Activated CD8-positive, alpha-beta T cell treated with anti-CD3 and anti-CD28 coated beads for 36 hours (primary cell): ENCODE results near the gene HELT. TPM values are rescaled to one million over a fixed set of nuclear protein-coding genes. Genes with fewer than 3 reads are reported as not detected.

ENCODE experiments used
- ATAC-seq: fragments of 200-7000 bp; cut with Tn5 transposase; one replicate; pipeline ENCODE4 v1.10.0; 2021; ENCODE audit warnings: mild to moderate bottlenecking, moderate library complexity
- CTCF ChIA-PET: fragments of 350-600 bp; sonication (Branson Sonifier 250); formaldehyde crosslinking; loops from one replicate; lab custom pipeline; 2021; ENCODE audit warnings: antibody characterized with exemption; lab: Charles Lee
- POLR2A ChIA-PET: fragments of 350-600 bp; sonication (Branson Sonifier 250); formaldehyde crosslinking; loops from one replicate; lab custom pipeline; 2021; ENCODE audit warnings: antibody characterized with exemption; lab: Charles Lee
- DNase-seq: peaks from one replicate; pipeline ENCODE4 v3.0.0-alpha.2; 2020
- H3K27ac Mint-ChIP-seq: one replicate; pipeline ENCODE4 v1.8.0; 2021; ENCODE audit warnings: mild to moderate bottlenecking, mixed read lengths
- H3K27me3 Mint-ChIP-seq: one replicate; pipeline ENCODE4 v1.8.0; 2021; ENCODE audit warnings: mixed read lengths
- H3K36me3 Mint-ChIP-seq: one replicate; pipeline ENCODE4 v1.8.0; 2021; ENCODE audit warnings: low read depth, mixed read lengths
- H3K4me1 Mint-ChIP-seq: one replicate; pipeline ENCODE4 v1.8.0; 2021; ENCODE audit warnings: low read depth, mixed read lengths
- H3K4me3 Mint-ChIP-seq: one replicate; pipeline ENCODE4 v1.8.0; 2021; ENCODE audit warnings: mild to moderate bottlenecking, moderate library complexity, mixed read lengths
- H3K9me3 Mint-ChIP-seq: one replicate; pipeline ENCODE4 v1.8.0; 2021; ENCODE audit warnings: mixed read lengths
- intact Hi-C: fragments of 100-400 bp; cut with micrococcal nuclease; formaldehyde crosslinking; loops from one replicate; pipeline ENCODE4 v1.10.0; 2022
- total RNA-seq, 2 experiments: library from RNA; stranded (reverse); gene quantifications; one replicate each; pipeline ENCODE4 v1.2.3, GENCODE V29; 2021
- TF ChIP-seq, protein P1 (sequence below): fragments of 200-600 bp; IDR thresholded peaks from one replicate; pipeline ENCODE4 v1.8.0; 2022; ENCODE audit warnings: antibody characterized with exemption, mild to moderate bottlenecking

Gene HELT
- total RNA-seq, 2 experiments from 2014 or later, result not detected

DNA sequence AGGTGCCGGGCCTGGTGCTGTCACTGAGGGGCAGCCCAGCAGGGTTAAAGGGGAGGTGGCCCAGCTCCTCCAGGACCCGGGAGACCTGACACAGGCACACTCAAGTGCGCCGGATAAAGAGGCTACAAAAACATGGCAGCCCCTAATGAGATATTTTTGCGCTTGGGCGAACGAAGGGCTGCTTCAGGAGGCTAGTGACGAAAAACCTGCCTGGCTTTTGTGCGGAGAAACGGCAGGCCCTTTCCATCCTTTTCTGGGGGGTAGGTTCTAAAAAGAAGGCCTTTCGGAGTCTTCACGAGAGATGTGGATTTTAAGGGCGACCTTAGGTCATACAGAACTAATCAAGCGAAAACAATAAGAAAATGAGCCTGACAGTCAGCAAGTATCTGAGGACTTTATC lies 35.5 kb downstream of the HELT start:
- DNase-seq (no peak), ATAC-seq (no peak)
- intact Hi-C loops, result no loop called here
- no peaks in the 10 kb centered on the region for H3K36me3 Mint-ChIP-seq
- TF ChIP-seq, protein P1, sequence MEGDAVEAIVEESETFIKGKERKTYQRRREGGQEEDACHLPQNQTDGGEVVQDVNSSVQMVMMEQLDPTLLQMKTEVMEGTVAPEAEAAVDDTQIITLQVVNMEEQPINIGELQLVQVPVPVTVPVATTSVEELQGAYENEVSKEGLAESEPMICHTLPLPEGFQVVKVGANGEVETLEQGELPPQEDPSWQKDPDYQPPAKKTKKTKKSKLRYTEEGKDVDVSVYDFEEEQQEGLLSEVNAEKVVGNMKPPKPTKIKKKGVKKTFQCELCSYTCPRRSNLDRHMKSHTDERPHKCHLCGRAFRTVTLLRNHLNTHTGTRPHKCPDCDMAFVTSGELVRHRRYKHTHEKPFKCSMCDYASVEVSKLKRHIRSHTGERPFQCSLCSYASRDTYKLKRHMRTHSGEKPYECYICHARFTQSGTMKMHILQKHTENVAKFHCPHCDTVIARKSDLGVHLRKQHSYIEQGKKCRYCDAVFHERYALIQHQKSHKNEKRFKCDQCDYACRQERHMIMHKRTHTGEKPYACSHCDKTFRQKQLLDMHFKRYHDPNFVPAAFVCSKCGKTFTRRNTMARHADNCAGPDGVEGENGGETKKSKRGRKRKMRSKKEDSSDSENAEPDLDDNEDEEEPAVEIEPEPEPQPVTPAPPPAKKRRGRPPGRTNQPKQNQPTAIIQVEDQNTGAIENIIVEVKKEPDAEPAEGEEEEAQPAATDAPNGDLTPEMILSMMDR, result no peak
- H3K9me3 Mint-ChIP-seq, result no peaks in the 10 kb centered on the region
- no peak overlapping the region for H3K27ac Mint-ChIP-seq
- ChIA-PET POLR2A (no interaction called here), CTCF (no interaction called here)
- peaks cover 13% of the 10 kb centered on the region for H3K27me3 Mint-ChIP-seq
- H3K4me1 Mint-ChIP-seq, result no peaks in the 10 kb centered on the region
- no peak overlapping the region for H3K4me3 Mint-ChIP-seq

DNA sequence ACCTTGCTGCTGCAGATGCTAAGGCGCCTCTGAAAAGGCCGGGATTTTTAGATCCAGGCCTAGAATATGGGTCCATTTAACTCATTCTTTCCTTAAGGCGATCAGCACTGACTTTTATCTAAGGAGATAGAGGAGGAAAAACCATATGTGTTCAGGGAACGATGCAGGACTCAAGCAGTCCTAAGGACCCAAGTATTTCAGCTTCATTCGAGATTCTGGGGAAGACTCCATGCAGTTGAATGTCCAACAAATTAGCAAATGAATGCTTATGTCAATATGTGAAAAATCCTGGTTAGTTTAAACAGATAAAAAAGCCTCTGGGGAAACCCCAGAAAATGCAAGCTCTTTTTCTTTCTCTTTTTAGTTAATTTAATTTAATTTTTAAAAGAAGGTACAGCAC lies 36.0 kb downstream of the HELT start:
- Mint-ChIP-seq H3K4me1 (no peaks in the 10 kb centered on the region), H3K36me3 (no peaks in the 10 kb centered on the region), H3K27ac (no peak overlapping the region), H3K4me3 (no peak overlapping the region), H3K9me3 (no peaks in the 10 kb centered on the region), H3K27me3 (peaks cover 14% of the 10 kb centered on the region)
- POLR2A ChIA-PET, result no interaction called here
- intact Hi-C loops, result no loop called here
- TF ChIP-seq, protein P1, result no peak
- ATAC-seq (no peak), DNase-seq (no peak)
- CTCF ChIA-PET, result no interaction called here

DNA sequence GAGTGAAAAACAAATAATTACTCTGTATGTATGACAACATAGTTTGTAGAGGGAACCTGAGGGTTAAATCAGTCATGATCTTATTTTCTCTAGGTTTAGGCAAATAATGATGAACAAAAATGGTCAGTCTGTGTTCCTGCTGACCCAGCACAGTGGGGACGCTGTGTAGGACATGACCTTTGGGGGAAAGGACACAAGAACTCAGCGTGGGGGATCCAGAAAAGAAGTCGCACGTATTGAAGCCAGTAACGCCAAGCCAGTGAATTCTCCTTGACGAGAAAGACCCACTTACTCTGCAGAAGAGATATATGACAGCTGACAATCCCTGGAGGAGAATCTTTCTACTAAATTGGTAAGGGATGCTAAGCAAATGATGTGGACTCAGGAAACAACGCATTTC lies 36.6 kb downstream of the HELT start:
- Mint-ChIP-seq H3K27me3 (peaks cover 12% of the 10 kb centered on the region), H3K9me3 (no peaks in the 10 kb centered on the region)
- CTCF ChIA-PET, result interaction anchor here (1.5 kb wide), 1 partner anchor 15 kb away, joined by 5 read pairs; no protein-coding TSS in a partner anchor

DNA sequence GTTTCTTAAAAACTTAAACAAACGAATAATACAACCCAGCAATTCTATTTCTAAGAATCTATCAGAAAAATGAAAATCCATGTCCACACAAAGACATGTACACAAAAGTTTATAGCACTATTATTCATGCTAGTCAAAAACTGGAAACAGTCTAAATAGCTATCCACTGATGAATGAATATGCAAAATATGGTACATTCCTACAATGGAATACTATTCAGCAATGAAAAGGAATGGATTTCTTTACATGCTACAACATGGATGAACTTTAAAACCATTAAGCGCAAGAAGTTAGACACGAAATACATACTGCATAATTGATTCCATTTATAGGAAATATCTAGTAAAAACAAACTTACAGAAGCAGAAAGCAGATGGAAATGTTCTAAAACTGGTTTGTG lies 43.3 kb downstream of the HELT start:
- no peak for ATAC-seq
- H3K9me3 Mint-ChIP-seq, result peaks cover 2% of the 10 kb centered on the region
- intact Hi-C loops, result no loop called here
- ChIA-PET POLR2A (no interaction called here), CTCF (interaction anchor here (1.4 kb wide), 1 partner anchor 56 kb away, joined by 3 read pairs; no protein-coding TSS in a partner anchor)
- TF ChIP-seq, protein P1, result no peak
- DNase-seq, result no peak
- no peak overlapping the region for H3K4me3 Mint-ChIP-seq
- no peaks in the 10 kb centered on the region for H3K4me1 Mint-ChIP-seq
- no peak overlapping the region for H3K27ac Mint-ChIP-seq
- H3K36me3 Mint-ChIP-seq, result no peaks in the 10 kb centered on the region
- peaks cover 14% of the 10 kb centered on the region for H3K27me3 Mint-ChIP-seq

More for the DNA sequence above, 36.6 kb downstream of the HELT start:
- POLR2A ChIA-PET, result no interaction called here
- TF ChIP-seq, protein P1, result no peak
- intact Hi-C loops, result no loop called here
- Mint-ChIP-seq H3K27ac (no peak overlapping the region), H3K4me3 (no peak overlapping the region), H3K36me3 (no peaks in the 10 kb centered on the region), H3K4me1 (no peaks in the 10 kb centered on the region)
- ATAC-seq (no peak), DNase-seq (no peak)

DNA sequence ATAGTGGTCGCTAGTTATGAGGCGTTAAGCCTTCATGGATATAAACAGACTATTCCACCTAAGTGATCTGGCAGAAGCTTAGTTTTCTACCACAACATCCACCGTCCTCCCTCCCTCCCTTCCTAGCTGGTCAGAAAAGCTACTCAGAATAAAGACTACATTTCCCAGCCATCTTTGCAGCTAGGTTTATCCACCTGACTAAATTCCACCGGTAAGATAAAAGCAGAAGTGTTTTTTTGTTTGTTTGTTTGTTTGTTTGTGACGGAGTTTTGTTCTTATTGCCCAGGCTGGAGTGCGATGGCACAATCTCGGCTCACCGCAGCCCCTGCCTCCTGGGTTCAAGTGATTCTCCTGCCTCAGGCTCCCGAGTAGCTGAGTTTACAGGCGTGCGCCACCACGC lies 44.3 kb downstream of the HELT start:
- Mint-ChIP-seq H3K4me1 (no peaks in the 10 kb centered on the region), H3K9me3 (peaks cover 2% of the 10 kb centered on the region), H3K36me3 (no peaks in the 10 kb centered on the region), H3K27ac (no peak overlapping the region), H3K27me3 (peaks cover 13% of the 10 kb centered on the region), H3K4me3 (no peak overlapping the region)
- ATAC-seq (no peak), DNase-seq (no peak)
- TF ChIP-seq, protein P1, result no peak
- intact Hi-C loops, result no loop called here
- ChIA-PET POLR2A (interaction anchor here (1.4 kb wide), 1 partner anchor 23 kb away, joined by 4 read pairs; no protein-coding TSS in a partner anchor), CTCF (interaction anchor here (1.4 kb wide), 1 partner anchor 57 kb away, joined by 3 read pairs; no protein-coding TSS in a partner anchor)
